WERI-Rb-1 (cell line): ENCODE results near the gene GSTA3.

Experiments
- DNase-seq: peaks from one replicate; pipeline ENCODE4 v3.0.0-alpha.2; 2020
- H3K27ac ChIP-seq: fragments of 250-450 bp; sonication (Bioruptor Pico); 2 replicates; pipeline ENCODE4 v1.5.1; 2020; ENCODE audit warnings: mild to moderate bottlenecking, moderate library complexity
- H3K27me3 ChIP-seq: fragments of 250-450 bp; sonication (Bioruptor Pico); 2 replicates; pipeline ENCODE4 v1.5.1; 2021; ENCODE audit warnings: mild to moderate bottlenecking, low read depth, moderate library complexity; ENCODE audit not compliant: insufficient read depth, severe bottlenecking
- H3K36me3 ChIP-seq: fragments of 250-450 bp; sonication (Bioruptor Pico); 2 replicates; pipeline ENCODE4 v1.5.1; 2020; ENCODE audit warnings: mild to moderate bottlenecking, moderate library complexity
- H3K4me3 ChIP-seq: 2 replicates; pipeline ENCODE4 v1.5.1; 2011; ENCODE audit warnings: low read depth, mild to moderate bottlenecking, control low read depth, low read length
- H3K9me3 ChIP-seq: fragments of 250-450 bp; sonication (Bioruptor Pico); 2 replicates; pipeline ENCODE4 v1.5.1; 2021; ENCODE audit warnings: mild to moderate bottlenecking, moderate library complexity; ENCODE audit not compliant: severe bottlenecking
- CTCF ChIP-seq: IDR thresholded peaks from 2 replicates; pipeline ENCODE4 v1.5.1; 2011; ENCODE audit warnings: low read depth, mild to moderate bottlenecking, control low read depth, inconsistent platforms, low read length

The GSTA3 gene

GRCh38 chr6:52894285-52894684 is 15.2 kb downstream of the GSTA3 start:
- Histone ChIP-seq H3K27ac (no peak overlapping the region), H3K9me3 (peaks cover 6% of the 10 kb centered on the region), H3K4me3 (no peak overlapping the region), H3K27me3 (no peaks in the 10 kb centered on the region), H3K36me3 (no peaks in the 10 kb centered on the region)
- DNase-seq = no peak
- TF ChIP-seq CTCF = no peak

GRCh38 chr6:52893803-52894202 is 15.7 kb downstream of the GSTA3 start:
- DNase-seq = no peak
- no peak for TF ChIP-seq CTCF
- H3K27ac ChIP-seq = no peak overlapping the region
- no peaks in the 10 kb centered on the region for H3K36me3 ChIP-seq
- no peaks in the 10 kb centered on the region for H3K27me3 ChIP-seq
- H3K4me3 ChIP-seq = no peak overlapping the region
- peaks cover 6% of the 10 kb centered on the region for H3K9me3 ChIP-seq

GRCh38 chr6:52893221-52893620 is 16.3 kb downstream of the GSTA3 start:
- DNase-seq = no peak
- H3K27me3 ChIP-seq = no peaks in the 10 kb centered on the region
- no peak overlapping the region for H3K4me3 ChIP-seq
- no peaks in the 10 kb centered on the region for H3K36me3 ChIP-seq
- peaks cover 6% of the 10 kb centered on the region for H3K9me3 ChIP-seq
- H3K27ac ChIP-seq = no peak overlapping the region
- no peak for TF ChIP-seq CTCF

GRCh38 chr6:52890018-52890417 is 19.5 kb downstream of the GSTA3 start:
- peaks cover 3% of the 10 kb centered on the region for H3K9me3 ChIP-seq
- no peak for DNase-seq

GRCh38 chr6:52887910-52888524 is 21.5 kb downstream of the GSTA3 start:
- no peak for DNase-seq
- Histone ChIP-seq H3K27ac (no peak overlapping the region), H3K36me3 (no peaks in the 10 kb centered on the region), H3K4me3 (no peak overlapping the region), H3K9me3 (peaks cover 4% of the 10 kb centered on the region), H3K27me3 (no peaks in the 10 kb centered on the region)
- no peak for TF ChIP-seq CTCF

More at GRCh38 chr6:52890018-52890417, 19.5 kb downstream of the GSTA3 start:
- Histone ChIP-seq H3K4me3 (no peak overlapping the region), H3K27ac (no peak overlapping the region), H3K36me3 (no peaks in the 10 kb centered on the region), H3K27me3 (no peaks in the 10 kb centered on the region)
- TF ChIP-seq CTCF = no peak
